ENCODE data around the gene TACO1.

TACO1 gene

DNA sequence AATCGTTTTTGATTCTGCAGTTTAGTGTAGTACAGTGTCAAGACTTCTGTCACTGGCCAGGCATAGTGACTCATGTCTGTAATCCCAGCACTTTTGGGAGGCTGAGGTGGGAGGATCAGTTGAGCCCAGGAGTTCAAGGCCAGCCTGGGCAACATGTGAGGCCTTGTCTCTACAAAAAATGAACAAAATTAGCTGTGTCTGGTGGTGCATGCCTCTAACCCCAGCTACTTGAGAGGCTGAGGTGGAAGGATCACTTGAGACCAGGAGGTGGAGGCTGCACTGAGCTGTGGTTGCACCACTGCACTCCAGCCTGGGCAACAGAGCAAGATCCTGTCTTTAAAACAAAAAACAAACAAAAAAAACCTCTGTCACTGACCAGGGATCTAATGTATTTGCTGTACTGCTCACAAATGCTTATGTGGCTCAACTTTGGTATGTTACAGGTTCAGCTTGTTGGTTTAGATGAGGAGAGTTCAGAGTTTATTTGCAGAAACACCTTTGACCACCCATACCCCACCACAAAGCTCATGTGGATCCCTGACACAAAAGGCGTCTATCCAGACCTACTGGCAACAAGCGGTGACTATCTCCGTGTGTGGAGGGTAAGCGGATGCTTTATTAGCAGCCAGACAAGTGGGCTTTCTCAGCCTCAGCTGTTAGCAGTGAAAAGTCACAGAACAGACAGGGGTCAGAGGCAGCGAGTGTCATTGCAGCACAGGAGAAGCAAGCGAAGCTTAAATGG lies 22.5 kb upstream of the TACO1 start:
- TF ChIP-seq, protein P1, sequence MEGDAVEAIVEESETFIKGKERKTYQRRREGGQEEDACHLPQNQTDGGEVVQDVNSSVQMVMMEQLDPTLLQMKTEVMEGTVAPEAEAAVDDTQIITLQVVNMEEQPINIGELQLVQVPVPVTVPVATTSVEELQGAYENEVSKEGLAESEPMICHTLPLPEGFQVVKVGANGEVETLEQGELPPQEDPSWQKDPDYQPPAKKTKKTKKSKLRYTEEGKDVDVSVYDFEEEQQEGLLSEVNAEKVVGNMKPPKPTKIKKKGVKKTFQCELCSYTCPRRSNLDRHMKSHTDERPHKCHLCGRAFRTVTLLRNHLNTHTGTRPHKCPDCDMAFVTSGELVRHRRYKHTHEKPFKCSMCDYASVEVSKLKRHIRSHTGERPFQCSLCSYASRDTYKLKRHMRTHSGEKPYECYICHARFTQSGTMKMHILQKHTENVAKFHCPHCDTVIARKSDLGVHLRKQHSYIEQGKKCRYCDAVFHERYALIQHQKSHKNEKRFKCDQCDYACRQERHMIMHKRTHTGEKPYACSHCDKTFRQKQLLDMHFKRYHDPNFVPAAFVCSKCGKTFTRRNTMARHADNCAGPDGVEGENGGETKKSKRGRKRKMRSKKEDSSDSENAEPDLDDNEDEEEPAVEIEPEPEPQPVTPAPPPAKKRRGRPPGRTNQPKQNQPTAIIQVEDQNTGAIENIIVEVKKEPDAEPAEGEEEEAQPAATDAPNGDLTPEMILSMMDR (IDR thresholded peaks at IDR 0.05; ENCODE audit: insufficient read depth, low read depth, low read length, missing control alignments) = no peak

DNA sequence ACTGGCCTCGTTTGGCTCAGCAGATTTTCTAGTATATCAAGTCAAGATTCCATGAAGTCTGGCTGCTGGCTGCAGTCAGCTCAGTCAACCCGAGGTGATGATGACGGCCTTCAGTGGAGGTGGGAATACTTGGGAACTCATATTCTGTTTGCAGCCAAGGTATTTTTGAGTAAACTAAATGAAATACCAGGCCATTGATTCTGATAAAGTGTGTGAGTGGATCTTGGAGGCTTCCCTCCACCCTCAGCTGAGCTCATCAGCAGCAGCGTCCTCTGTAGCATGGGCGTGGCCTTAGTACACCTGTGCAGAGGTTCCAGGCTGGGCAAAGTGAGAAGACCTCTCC lies 22.0 kb upstream of the TACO1 start:
- H3K4me3 ChIP-seq (ENCODE audit: low read length) = no peak overlapping the region
- TF ChIP-seq, protein P1 (IDR thresholded peaks at IDR 0.05; ENCODE audit: insufficient read depth, low read depth, low read length, missing control alignments) = no peak
- DNase-seq (ENCODE audit: low read depth) = no peak

More for the DNA sequence above, 22.5 kb upstream of the TACO1 start:
- no peak overlapping the region for H3K4me3 ChIP-seq (ENCODE audit: low read length)
- no peak for DNase-seq (ENCODE audit: low read depth)

DNA sequence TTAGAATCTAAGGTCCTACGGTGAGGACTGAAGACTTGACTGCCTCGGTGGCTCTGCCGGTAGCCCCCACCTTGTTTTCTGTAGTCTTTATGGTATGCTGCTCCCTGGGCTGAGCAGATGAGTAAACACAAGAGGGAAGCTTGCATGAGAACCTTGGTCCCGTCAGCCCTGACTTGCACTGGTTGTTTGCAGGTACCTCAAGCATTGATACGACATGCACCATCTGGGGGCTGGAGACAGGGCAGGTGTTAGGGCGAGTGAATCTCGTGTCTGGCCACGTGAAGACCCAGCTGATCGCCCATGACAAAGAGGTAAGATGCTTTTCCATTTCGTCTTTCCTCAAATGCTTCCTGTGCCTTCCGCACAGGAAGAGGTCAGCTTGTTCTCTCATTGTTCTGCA lies 21.1 kb upstream of the TACO1 start:
- no peak for DNase-seq (ENCODE audit: low read depth)
- TF ChIP-seq, protein P1 (IDR thresholded peaks at IDR 0.05; ENCODE audit: insufficient read depth, low read depth, low read length, missing control alignments) = no peak
- H3K4me3 ChIP-seq (ENCODE audit: low read length) = no peak overlapping the region

DNA sequence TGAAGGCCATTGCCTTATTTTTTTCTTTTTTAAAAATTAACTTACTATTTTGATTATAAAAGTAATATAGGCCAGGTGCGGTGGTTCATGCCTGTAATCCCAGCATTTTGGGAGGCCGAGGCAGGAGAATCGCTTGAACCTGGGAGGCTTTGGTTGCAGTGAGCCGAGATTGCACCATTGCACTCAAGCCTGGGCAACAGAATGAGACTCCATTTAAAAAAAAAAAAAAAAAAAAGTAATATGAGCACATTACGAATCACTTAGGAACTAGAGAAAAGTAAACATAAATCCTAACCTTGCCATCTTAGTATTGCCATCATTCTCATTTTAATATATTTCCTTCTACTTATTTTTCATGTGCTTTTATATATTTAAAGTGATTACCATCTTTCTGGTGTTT lies 12.9 kb upstream of the TACO1 start:
- no peak overlapping the region for H3K4me3 ChIP-seq (ENCODE audit: low read length)
- TF ChIP-seq, protein P1 (IDR thresholded peaks at IDR 0.05; ENCODE audit: insufficient read depth, low read depth, low read length, missing control alignments) = no peak
- DNase-seq (ENCODE audit: low read depth) = peak; percentile 24

DNA sequence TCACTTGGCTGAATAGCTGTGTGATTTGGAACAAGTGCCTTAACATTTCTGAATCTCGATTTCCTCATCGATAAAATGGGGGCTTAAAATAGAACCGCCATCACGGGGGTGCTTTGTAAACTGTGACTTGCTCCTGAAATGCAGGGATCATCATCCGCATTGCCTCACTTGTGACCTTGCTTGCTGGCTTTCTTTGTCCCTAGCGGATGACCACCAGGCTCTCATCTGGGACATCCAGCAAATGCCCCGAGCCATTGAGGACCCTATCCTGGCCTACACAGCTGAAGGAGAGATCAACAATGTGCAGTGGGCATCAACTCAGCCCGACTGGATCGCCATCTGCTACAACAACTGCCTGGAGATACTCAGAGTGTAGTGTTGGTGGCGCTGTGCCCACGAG lies 11.9 kb upstream of the TACO1 start:
- no peak overlapping the region for H3K4me3 ChIP-seq (ENCODE audit: low read length)
- no peak for DNase-seq (ENCODE audit: low read depth)
- TF ChIP-seq, protein P1 (IDR thresholded peaks at IDR 0.05; ENCODE audit: insufficient read depth, low read depth, low read length, missing control alignments) = no peak

DNA sequence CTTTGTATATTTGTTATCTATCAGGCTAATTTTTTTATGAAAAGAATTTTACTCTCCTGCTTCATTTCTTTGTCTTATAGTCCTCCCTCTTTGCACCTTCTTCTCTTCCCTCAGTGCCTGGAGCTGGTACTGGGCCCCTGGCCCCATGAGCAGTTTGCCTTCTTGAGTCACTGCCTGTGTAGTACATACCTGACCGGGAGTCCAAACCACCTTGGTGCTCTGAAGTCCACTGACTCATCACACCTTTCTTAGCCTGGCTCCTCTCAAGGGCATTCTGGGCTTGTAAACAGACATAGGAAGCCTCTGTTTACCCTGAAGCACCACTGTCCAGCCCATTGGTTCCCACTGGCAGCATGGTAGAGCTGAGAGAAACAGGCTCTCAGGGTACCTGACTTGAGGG lies 11.0 kb upstream of the TACO1 start:
- TF ChIP-seq, protein P1 (IDR thresholded peaks at IDR 0.05; ENCODE audit: insufficient read depth, low read depth, low read length, missing control alignments) = no peak
- H3K4me3 ChIP-seq (ENCODE audit: low read length) = no peak overlapping the region
- peak; percentile 41 for DNase-seq (ENCODE audit: low read depth)

DNA sequence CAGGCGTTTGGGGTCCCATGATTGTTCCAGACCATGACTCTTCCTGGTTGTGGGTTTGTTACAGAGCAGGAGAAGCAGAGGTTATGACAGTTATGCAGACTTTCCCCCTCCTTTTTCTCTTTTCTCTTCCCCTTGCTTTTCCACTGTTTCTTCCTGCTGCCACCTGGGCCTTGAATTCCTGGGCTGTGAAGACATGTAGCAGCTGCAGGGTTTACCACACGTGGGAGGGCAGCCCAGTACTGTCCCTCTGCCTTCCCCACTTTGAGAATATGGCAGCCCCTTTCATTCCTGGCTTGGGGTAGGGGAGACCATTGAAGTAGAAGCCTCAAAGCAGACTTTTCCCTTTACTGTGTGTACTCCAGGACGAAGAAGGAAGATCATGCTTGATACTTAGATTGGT lies 7.9 kb upstream of the TACO1 start:
- TF ChIP-seq, protein P1 (IDR thresholded peaks at IDR 0.05; ENCODE audit: insufficient read depth, low read depth, low read length, missing control alignments) = no peak
- H3K4me3 ChIP-seq (ENCODE audit: low read length) = no peak overlapping the region
- no peak for DNase-seq (ENCODE audit: low read depth)
